Measurements from ENCODE around the gene HDAC4.

DNA sequence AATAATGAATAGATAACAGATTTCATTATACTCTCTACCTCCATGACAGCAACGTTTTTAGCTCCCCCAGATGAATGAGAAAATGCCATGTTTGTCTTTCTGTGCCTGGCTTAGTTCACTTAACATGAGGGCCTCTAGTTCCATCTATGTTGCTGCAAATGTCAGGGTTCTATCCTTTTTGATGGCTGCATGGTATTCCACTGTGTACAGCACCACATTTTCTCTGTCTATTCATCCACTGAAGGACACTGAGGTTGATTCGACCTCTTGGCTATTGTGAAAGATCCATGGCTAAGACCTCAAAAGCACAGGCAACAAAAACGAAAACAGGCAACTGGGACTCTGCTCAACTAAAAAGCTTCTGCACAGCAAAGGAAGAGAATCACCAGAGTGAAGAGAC is 264.6 kb downstream of the HDAC4 start:
- no peak for TF ChIP-seq CTCF (IDR thresholded peaks at IDR 0.05; ENCODE audit: low read depth, low read length, missing input control)
- TF ChIP-seq RAD21 (IDR thresholded peaks at IDR 0.05) = no peak
- no peak for TF ChIP-seq EGR1 (IDR thresholded peaks at IDR 0.05; ENCODE audit: low read depth in 2 of 2)
- no peak for TF ChIP-seq ZBTB33 (IDR thresholded peaks at IDR 0.05)
- no peak for TF ChIP-seq ATF3 (IDR thresholded peaks at IDR 0.05)
- no peak for TF ChIP-seq SP1 (IDR thresholded peaks at IDR 0.05)
- no peak for TF ChIP-seq REST (IDR thresholded peaks at IDR 0.05)
- no peak for TF ChIP-seq YY1 (IDR thresholded peaks at IDR 0.05)
- no peak for TF ChIP-seq GABPA (IDR thresholded peaks at IDR 0.05 in 1 of 2, conservative IDR thresholded peaks at IDR 0.05 in 1 of 2)
- no peak for TF ChIP-seq HNF4A (conservative IDR thresholded peaks at IDR 0.05)
- TF ChIP-seq TAF1 (conservative IDR thresholded peaks at IDR 0.05) = no peak
